22Rv1 (cell line): ENCODE results near the gene SLC35B4.

Experiments
- H3K27ac ChIP-seq: fragments of 450-650 bp; 2 replicates; pipeline ENCODE4 v1.5.1; 2017
- CTCF ChIP-seq: fragments of 450-650 bp; IDR thresholded peaks from 2 replicates; pipeline ENCODE4 v1.5.1; 2017; ENCODE audit warnings: mild to moderate bottlenecking
- ZFX ChIP-seq: fragments of 450-650 bp; IDR thresholded peaks from 2 replicates; pipeline ENCODE4 v1.6.1; 2017; ENCODE audit warnings: antibody characterized with exemption, borderline replicate concordance

SLC35B4 gene

DNA sequence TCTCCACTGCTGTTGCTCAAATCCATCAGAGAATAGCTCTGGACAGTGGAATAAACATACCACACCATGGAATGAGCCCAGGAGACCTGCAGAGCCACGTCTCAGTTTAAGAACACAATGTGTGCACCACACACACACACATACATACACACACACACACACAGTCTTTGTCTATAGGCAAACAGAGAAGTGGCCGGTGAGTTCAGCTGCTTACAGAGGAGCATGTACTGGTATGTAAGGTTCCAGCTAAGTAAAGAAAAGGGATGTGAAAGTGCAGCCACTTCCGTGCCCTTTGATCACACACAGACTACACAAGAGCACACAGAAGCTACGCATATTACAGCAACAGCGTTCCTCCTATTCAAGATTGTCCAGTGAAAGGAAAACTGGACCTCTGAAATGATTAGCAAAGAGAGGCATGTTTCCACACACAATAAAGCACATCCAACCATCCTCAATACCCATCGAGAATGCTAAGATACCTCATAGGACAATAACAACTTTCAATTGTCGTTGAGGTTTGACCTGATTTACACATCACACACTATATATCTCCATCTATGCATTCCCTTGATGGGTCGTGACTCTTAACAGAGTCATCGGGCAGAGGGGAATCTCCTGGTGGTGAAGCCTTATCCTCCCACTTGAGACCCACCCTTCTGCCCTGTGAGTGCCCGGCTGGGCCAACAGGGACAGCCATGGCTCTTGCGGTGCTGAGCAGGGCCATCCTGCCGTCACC lies 23.6 kb downstream of the SLC35B4 start:
- TF ChIP-seq ZFX (no peak), CTCF (no peak)
- no peak overlapping the region for H3K27ac ChIP-seq

GRCh38 chr7:134290286-134290685 lies 26.4 kb downstream of the SLC35B4 start:
- TF ChIP-seq ZFX (no peak), CTCF (no peak)
- no peak overlapping the region for H3K27ac ChIP-seq

GRCh38 chr7:134289841-134290240 lies 26.9 kb downstream of the SLC35B4 start:
- no peak for TF ChIP-seq CTCF
- TF ChIP-seq ZFX = no peak
- no peak overlapping the region for H3K27ac ChIP-seq

GRCh38 chr7:134289423-134289822 lies 27.3 kb downstream of the SLC35B4 start:
- no peak overlapping the region for H3K27ac ChIP-seq
- TF ChIP-seq ZFX (no peak), CTCF (no peak)

GRCh38 chr7:134287916-134288659 lies 28.6 kb downstream of the SLC35B4 start:
- H3K27ac ChIP-seq = no peak overlapping the region
- TF ChIP-seq CTCF (no peak), ZFX (no peak)

GRCh38 chr7:134284952-134285351 lies 31.8 kb downstream of the SLC35B4 start:
- TF ChIP-seq ZFX (no peak), CTCF (no peak)

DNA sequence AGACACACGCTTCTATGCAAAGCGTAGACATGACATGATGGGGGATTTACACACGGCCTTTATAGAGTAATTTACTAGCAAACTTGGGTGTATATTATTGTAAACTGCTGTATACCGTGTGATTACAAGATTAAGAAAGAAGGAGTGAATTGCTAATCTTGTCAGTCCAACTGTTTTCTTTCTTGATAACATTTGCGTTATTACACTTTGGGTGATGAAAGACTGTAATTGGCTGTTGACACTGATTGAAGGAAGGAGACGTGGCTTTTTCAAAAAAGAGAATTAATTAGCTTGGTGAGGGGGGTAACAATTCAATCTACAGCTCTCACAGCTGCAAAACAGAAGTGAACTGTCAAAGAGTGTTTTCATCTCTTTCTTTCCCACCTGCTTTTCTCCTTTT lies 32.7 kb downstream of the SLC35B4 start:
- H3K27ac ChIP-seq = no peak overlapping the region
- TF ChIP-seq CTCF = no peak
- TF ChIP-seq ZFX = no peak

More at GRCh38 chr7:134284952-134285351, 31.8 kb downstream of the SLC35B4 start:
- no peak overlapping the region for H3K27ac ChIP-seq
